Naive thymus-derived CD4-positive, alpha-beta T cell (primary cell): ENCODE results near the gene AARS2. TPM values are rescaled to one million over a fixed set of nuclear protein-coding genes. Genes with fewer than 3 reads are reported as not detected.

Source experiments
- ATAC-seq: fragments of 150-1000 bp; cut with Tn5 transposase; 2 replicates; pipeline ENCODE4 v1.10.0; 2021; ENCODE audit warnings: mild to moderate bottlenecking, moderate library complexity
- CTCF ChIA-PET: fragments of 350-600 bp; sonication (Branson Sonifier 250); formaldehyde crosslinking; loops from one replicate; lab custom pipeline; 2021; ENCODE audit warnings: antibody characterized with exemption; lab: Charles Lee
- POLR2A ChIA-PET: fragments of 350-600 bp; sonication (Branson Sonifier 250); formaldehyde crosslinking; loops from one replicate; lab custom pipeline; 2021; ENCODE audit warnings: antibody characterized with exemption, inconsistent platforms; lab: Charles Lee
- DNase-seq, 9 donors: peaks; one replicate each; pipeline versions ENCODE4 v3.0.0 to v3.0.0-alpha.2; 2020 to 2022; ENCODE audit warnings: mixed read lengths in 1 of 9
- H3K27ac ChIP-seq: one replicate; pipeline ENCODE4 v1.7.0; 2013; ENCODE audit warnings: mild to moderate bottlenecking, low read depth, low read length, moderate library complexity
- H3K27me3 ChIP-seq, 2 donors: one replicate each; pipeline ENCODE4 v1.7.0; 2013; ENCODE audit warnings: low read length in 2 of 2, mild to moderate bottlenecking in 2 of 2, moderate library complexity in 2 of 2; ENCODE audit not compliant: control insufficient read depth in 2 of 2, insufficient read depth in 2 of 2
- H3K36me3 ChIP-seq, 3 experiments: 1 replicate in 2 of 3; 2 replicates in 1 of 3; pipeline ENCODE4 v1.7.0; 2013; ENCODE audit warnings: low read length in 3 of 3, mild to moderate bottlenecking in 3 of 3, moderate library complexity in 1 of 3; ENCODE audit not compliant: insufficient read depth in 3 of 3, control insufficient read depth in 2 of 3
- H3K4me1 ChIP-seq, 2 donors: one replicate each; pipeline ENCODE4 v1.7.0; 2013; ENCODE audit warnings: low read length in 2 of 2, mild to moderate bottlenecking in 2 of 2, moderate library complexity in 1 of 2; ENCODE audit not compliant: control insufficient read depth in 2 of 2, insufficient read depth in 2 of 2
- H3K4me3 ChIP-seq: 2 replicates; pipeline ENCODE4 v1.7.0; 2013; ENCODE audit warnings: mild to moderate bottlenecking, low read length
- H3K9me3 ChIP-seq, 3 experiments: 1 replicate in 2 of 3; 2 replicates in 1 of 3; pipeline ENCODE4 v1.7.0; 2013; ENCODE audit warnings: low read length in 3 of 3; ENCODE audit not compliant: control insufficient read depth in 2 of 3
- H3K27ac Mint-ChIP-seq, 9 donors: one replicate each; pipeline ENCODE4 v1.8.0; 2020 to 2022; ENCODE audit warnings: mixed read lengths in 9 of 9, mild to moderate bottlenecking in 8 of 9, moderate library complexity in 5 of 9, inconsistent platforms in 2 of 9
- H3K27me3 Mint-ChIP-seq, 5 donors: one replicate each; pipeline ENCODE4 v1.8.0; 2021 to 2022; ENCODE audit warnings: mixed read lengths in 5 of 5, mild to moderate bottlenecking in 1 of 5
- H3K36me3 Mint-ChIP-seq, 5 donors: one replicate each; pipeline ENCODE4 v1.8.0; 2020 to 2022; ENCODE audit warnings: mixed read lengths in 5 of 5, mild to moderate bottlenecking in 3 of 5, inconsistent platforms in 1 of 5
- H3K4me1 Mint-ChIP-seq, 7 donors: one replicate each; pipeline ENCODE4 v1.8.0; 2020 to 2022; ENCODE audit warnings: mixed read lengths in 7 of 7, mild to moderate bottlenecking in 3 of 7, inconsistent platforms in 1 of 7
- H3K4me3 Mint-ChIP-seq, 10 donors: one replicate each; pipeline ENCODE4 v1.8.0; 2020 to 2022; ENCODE audit warnings: mild to moderate bottlenecking in 10 of 10, mixed read lengths in 10 of 10, moderate library complexity in 6 of 10, inconsistent platforms in 2 of 10
- H3K9me3 Mint-ChIP-seq, 11 donors: one replicate each; pipeline ENCODE4 v1.8.0; 2020 to 2022; ENCODE audit warnings: mixed read lengths in 11 of 11, mild to moderate bottlenecking in 4 of 11, inconsistent platforms in 1 of 11, moderate library complexity in 1 of 11
- intact Hi-C, 2 donors: fragments of 100-400 bp; cut with micrococcal nuclease; formaldehyde crosslinking; loops; one replicate each; pipeline ENCODE4 v1.15.1; 2023
- polyA plus RNA-seq, 2 donors: library from polyadenylated mRNA; unstranded; fragments of 300-500 nt; fragmentation: Illumina TruSeq; gene quantifications; one replicate each; pipeline ENCODE4 v1.2.3, GENCODE V29; 2021
- total RNA-seq, 6 experiments: library from RNA in 5 of 6; stranded (reverse) in 5 of 6; gene quantifications; 1 replicate in 5 of 6; 2 replicates in 1 of 6; pipeline ENCODE4 v1.2.3 and lab custom pipeline; 2021 to 2026

The AARS2 gene
- total and polyA plus RNA-seq, 7 experiments from 2014 or later, result 8.9 to 29.8 (median 19.9) TPM

- Mint-ChIP-seq H3K4me1 (peaks cover 32 to 55% (median 46%) of the 10 kb centered on the region in 7 donors), H3K9me3 (peaks cover 0 to 2% (median 0%) of the 10 kb centered on the region in 11 donors), H3K27me3 (no peaks in the 10 kb centered on the region), H3K27ac (peak overlapping the region; percentile 65 to 95 (median 91)), H3K4me3 (peak overlapping the region; percentile 81 to 99 (median 94)), H3K36me3 (peaks cover 0 to 26% (median 5%) of the 10 kb centered on the region in 5 donors)
- intact Hi-C loops, result no loop called here
- ChIA-PET POLR2A (interaction anchor here (1.0 to 3.2 kb wide), 4 partner anchors 9 to 15 kb away, joined by 3 to 35 read pairs (median 4); partner anchors contain the start of gene HSP90AB1), CTCF (interaction anchor here (0.9 to 1.5 kb wide), 5 partner anchors 9 to 38 kb away, joined by 3 to 6 read pairs (median 3); partner anchors contain the start of genes HSP90AB1 and SLC29A1)
- H3K4me1 ChIP-seq, result peaks cover 30 to 34% of the 10 kb centered on the region in 2 donors
- no peaks in the 10 kb centered on the region for H3K9me3 ChIP-seq
- H3K27me3 ChIP-seq, result no peaks in the 10 kb centered on the region
- peak overlapping the region; percentile 97 for H3K27ac ChIP-seq
- H3K36me3 ChIP-seq, result peaks cover 0 to 26% (median 0%) of the 10 kb centered on the region in 3 experiments
- DNase-seq, result no peak
- peak overlapping the region; percentile 85 for H3K4me3 ChIP-seq
- no peak for ATAC-seq
These were observed 50.4 kb downstream of the AARS2 start for GRCh38 chr6:44262467-44263353.

GRCh38 chr6:44261581-44261980 is 51.6 kb downstream of the AARS2 start:
- ChIA-PET POLR2A (interaction anchor here (1.0 to 3.2 kb wide), 4 partner anchors 8 to 14 kb away, joined by 3 to 35 read pairs (median 4); partner anchors contain the start of gene HSP90AB1), CTCF (interaction anchor here (1.2 to 1.5 kb wide), 4 partner anchors 8 to 37 kb away, joined by 3 to 6 read pairs (median 4); partner anchors contain the start of genes HSP90AB1 and SLC29A1)
- H3K4me1 Mint-ChIP-seq, result peaks cover 34 to 54% (median 50%) of the 10 kb centered on the region in 7 donors
- peak overlapping the region in 1 of 9 donors; percentile 90 for H3K27ac Mint-ChIP-seq
- Histone ChIP-seq H3K9me3 (no peaks in the 10 kb centered on the region), H3K4me1 (peaks cover 32 to 34% of the 10 kb centered on the region in 2 donors), H3K27me3 (no peaks in the 10 kb centered on the region), H3K36me3 (peaks cover 0 to 26% (median 0%) of the 10 kb centered on the region in 3 experiments), H3K27ac (no peak overlapping the region), H3K4me3 (no peak overlapping the region)
- intact Hi-C loops, result no loop called here
- H3K9me3 Mint-ChIP-seq, result peaks cover 0 to 3% (median 0%) of the 10 kb centered on the region in 11 donors
- ATAC-seq (no peak), DNase-seq (no peak)
- no peaks in the 10 kb centered on the region for H3K27me3 Mint-ChIP-seq
- H3K4me3 Mint-ChIP-seq, result no peak overlapping the region
- peaks cover 0 to 27% (median 5%) of the 10 kb centered on the region in 5 donors for H3K36me3 Mint-ChIP-seq

DNA sequence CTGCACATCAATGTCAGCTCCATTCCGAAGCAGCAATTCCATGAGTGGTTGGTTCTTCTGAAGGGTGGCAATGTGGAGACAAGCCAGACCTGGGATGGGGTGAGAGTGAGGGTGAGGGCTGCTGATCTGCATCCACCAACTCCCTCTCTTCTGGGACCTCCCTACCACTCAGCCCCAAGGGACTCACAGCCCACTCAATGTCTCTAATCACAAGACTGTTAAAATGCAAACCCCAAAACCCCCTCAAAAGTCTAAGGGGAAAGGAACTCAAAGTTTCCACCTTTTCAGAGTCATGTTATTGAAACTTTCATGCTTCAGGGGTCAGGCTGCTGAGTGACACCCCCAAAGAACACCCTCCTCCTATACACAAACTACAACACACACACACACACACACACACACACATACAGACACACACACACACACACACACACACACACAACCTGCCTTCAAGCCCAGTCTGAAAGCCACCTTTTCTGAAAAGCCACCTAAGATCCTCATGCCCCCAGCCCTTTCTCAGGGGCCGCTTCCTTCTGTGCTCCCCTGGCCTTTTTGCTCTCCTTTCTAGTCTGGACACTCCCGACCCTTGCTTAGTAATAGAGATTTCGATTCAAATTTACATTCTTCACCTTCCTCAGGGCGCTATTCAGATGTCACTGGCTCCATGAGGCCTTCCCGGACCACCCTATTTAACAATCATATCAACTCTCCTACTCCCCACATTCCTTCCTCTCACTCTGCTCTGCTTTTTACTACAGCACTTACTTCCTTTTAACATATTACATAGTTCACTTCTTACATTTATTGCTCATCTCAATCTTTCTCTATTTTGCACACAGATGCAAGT is 52.5 kb downstream of the AARS2 start:
- Histone ChIP-seq H3K27ac (peak overlapping the region; percentile 7), H3K9me3 (no peaks in the 10 kb centered on the region), H3K36me3 (peaks cover 0 to 28% (median 0%) of the 10 kb centered on the region in 3 experiments), H3K4me1 (peaks cover 39 to 40% of the 10 kb centered on the region in 2 donors), H3K27me3 (no peaks in the 10 kb centered on the region), H3K4me3 (no peak overlapping the region)
- ATAC-seq (no peak), DNase-seq (no peak)
- Mint-ChIP-seq H3K27ac (peak overlapping the region in 5 of 9 donors; percentile 2 to 21 (median 14)), H3K9me3 (peaks cover 0 to 6% (median 0%) of the 10 kb centered on the region in 11 donors), H3K36me3 (peaks cover 0 to 31% (median 5%) of the 10 kb centered on the region in 5 donors), H3K4me3 (peak overlapping the region in 2 of 10 donors; percentile 2 to 39), H3K4me1 (peaks cover 43 to 60% (median 56%) of the 10 kb centered on the region in 7 donors), H3K27me3 (no peaks in the 10 kb centered on the region)
- POLR2A ChIA-PET, result interaction anchor here (3.2 kb wide), 1 partner anchor 13 kb away, joined by 35 read pairs; the partner anchor contains the start of gene HSP90AB1
- CTCF ChIA-PET, result no interaction called here
- intact Hi-C loops, result no loop called here

GRCh38 chr6:44260011-44260410 is 53.1 kb downstream of the AARS2 start:
- H3K36me3 ChIP-seq, result peaks cover 0 to 32% (median 0%) of the 10 kb centered on the region in 3 experiments
- peak overlapping the region in 2 of 9 donors; percentile 34 to 41 for H3K27ac Mint-ChIP-seq
- intact Hi-C loops, result no loop called here
- DNase-seq (no peak), ATAC-seq (no peak)
- H3K4me3 Mint-ChIP-seq, result peak overlapping the region in 1 of 10 donors; percentile 5
- peaks cover 40 to 41% of the 10 kb centered on the region in 2 donors for H3K4me1 ChIP-seq
- no peaks in the 10 kb centered on the region for H3K9me3 ChIP-seq
- H3K27me3 ChIP-seq, result no peaks in the 10 kb centered on the region
- CTCF ChIA-PET, result no interaction called here
- H3K4me1 Mint-ChIP-seq, result peaks cover 46 to 66% (median 59%) of the 10 kb centered on the region in 7 donors
- H3K36me3 Mint-ChIP-seq, result peaks cover 0 to 35% (median 5%) of the 10 kb centered on the region in 5 donors
- no peak overlapping the region for H3K4me3 ChIP-seq
- H3K27me3 Mint-ChIP-seq, result no peaks in the 10 kb centered on the region
- no peak overlapping the region for H3K27ac ChIP-seq
- POLR2A ChIA-PET, result interaction anchor here (0.8 to 3.2 kb wide), 2 partner anchors 13 kb away, joined by 6 to 35 read pairs; partner anchors contain the start of gene HSP90AB1
- H3K9me3 Mint-ChIP-seq, result peaks cover 0 to 6% (median 0%) of the 10 kb centered on the region in 11 donors

DNA sequence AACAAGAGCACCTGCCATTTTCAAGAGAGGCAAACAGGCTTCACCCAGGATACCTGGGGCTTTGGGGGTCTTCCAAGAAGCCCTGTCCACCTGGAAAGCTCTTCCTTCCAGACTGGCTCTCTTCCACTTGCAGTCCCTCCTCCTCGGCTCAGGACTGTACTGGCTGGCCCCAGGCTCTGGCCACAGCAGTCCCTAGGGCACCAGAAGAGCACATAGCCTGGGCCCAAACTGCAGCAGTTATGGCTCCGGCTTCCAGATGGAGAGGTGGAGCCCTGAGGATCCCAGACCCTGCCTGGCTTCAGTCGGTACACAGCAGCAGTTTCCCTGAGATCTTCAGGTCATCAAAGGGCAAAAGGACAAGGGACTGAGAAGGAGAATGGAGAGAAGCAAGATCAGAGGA is 54.2 kb downstream of the AARS2 start:
- DNase-seq (no peak), ATAC-seq (no peak)
- peaks cover 0 to 41% (median 7%) of the 10 kb centered on the region in 3 experiments for H3K36me3 ChIP-seq
- H3K27me3 ChIP-seq, result no peaks in the 10 kb centered on the region
- Mint-ChIP-seq H3K36me3 (peaks cover 0 to 41% (median 6%) of the 10 kb centered on the region in 5 donors), H3K4me3 (peak overlapping the region; percentile 38 to 94 (median 89)), H3K27me3 (no peaks in the 10 kb centered on the region), H3K9me3 (peaks cover 0 to 6% (median 0%) of the 10 kb centered on the region in 11 donors), H3K27ac (peak overlapping the region in 7 of 9 donors; percentile 73 to 93 (median 88)), H3K4me1 (peaks cover 37 to 67% (median 62%) of the 10 kb centered on the region in 7 donors)
- no peak overlapping the region for H3K27ac ChIP-seq
- no peaks in the 10 kb centered on the region for H3K9me3 ChIP-seq
- ChIA-PET CTCF (no interaction called here), POLR2A (interaction anchor here (4.7 kb wide), 1 partner anchor 12 kb away, joined by 142 read pairs; the partner anchor contains the start of gene HSP90AB1)
- H3K4me1 ChIP-seq, result peaks cover 32 to 34% of the 10 kb centered on the region in 2 donors
- H3K4me3 ChIP-seq, result no peak overlapping the region
- intact Hi-C loops, result loop anchor here in 1 of 2 donors (5.0 kb wide), 1 partner anchor 1807 kb away; the partner anchor contains the start of gene TRERF1
